Gastroesophageal sphincter (tissue), 3 donors: ENCODE data around the gene NCBP2L.

ENCODE experiments used
- POLR2A ChIP-seq, 2 donors: fragments of 450-650 bp; IDR thresholded peaks; one replicate each; pipeline ENCODE4 v1.6.1; 2017; ENCODE audit warnings: antibody characterized with exemption in 2 of 2, mild to moderate bottlenecking in 2 of 2, moderate library complexity in 1 of 2
- TF ChIP-seq, protein P1 (sequence below), 4 experiments: fragments of 200-600 bp in 2 of 4; fragments of 450-650 bp in 2 of 4; sonication (generic) in 1 of 4; IDR thresholded peaks; one replicate each; pipeline ENCODE4 v1.5.1; 2017 to 2019; ENCODE audit warnings: antibody characterized with exemption in 4 of 4, mild to moderate bottlenecking in 2 of 4, moderate library complexity in 2 of 4

- TF ChIP-seq, protein P1, sequence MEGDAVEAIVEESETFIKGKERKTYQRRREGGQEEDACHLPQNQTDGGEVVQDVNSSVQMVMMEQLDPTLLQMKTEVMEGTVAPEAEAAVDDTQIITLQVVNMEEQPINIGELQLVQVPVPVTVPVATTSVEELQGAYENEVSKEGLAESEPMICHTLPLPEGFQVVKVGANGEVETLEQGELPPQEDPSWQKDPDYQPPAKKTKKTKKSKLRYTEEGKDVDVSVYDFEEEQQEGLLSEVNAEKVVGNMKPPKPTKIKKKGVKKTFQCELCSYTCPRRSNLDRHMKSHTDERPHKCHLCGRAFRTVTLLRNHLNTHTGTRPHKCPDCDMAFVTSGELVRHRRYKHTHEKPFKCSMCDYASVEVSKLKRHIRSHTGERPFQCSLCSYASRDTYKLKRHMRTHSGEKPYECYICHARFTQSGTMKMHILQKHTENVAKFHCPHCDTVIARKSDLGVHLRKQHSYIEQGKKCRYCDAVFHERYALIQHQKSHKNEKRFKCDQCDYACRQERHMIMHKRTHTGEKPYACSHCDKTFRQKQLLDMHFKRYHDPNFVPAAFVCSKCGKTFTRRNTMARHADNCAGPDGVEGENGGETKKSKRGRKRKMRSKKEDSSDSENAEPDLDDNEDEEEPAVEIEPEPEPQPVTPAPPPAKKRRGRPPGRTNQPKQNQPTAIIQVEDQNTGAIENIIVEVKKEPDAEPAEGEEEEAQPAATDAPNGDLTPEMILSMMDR (IDR thresholded peaks at IDR 0.05): no peak
- no peak for TF ChIP-seq POLR2A (IDR thresholded peaks at IDR 0.05)
Measured at GRCh38 chrX:107768051-107768450, 9.5 kb upstream of the NCBP2L start.
